Body of pancreas (tissue), 4 donors: ENCODE data around the gene TRMT1L. TPM values are rescaled to one million over a fixed set of nuclear protein-coding genes. Genes with fewer than 3 reads are reported as not detected.
A peak's percentile ranks its signal among the peaks of the same experiment; 100 is the strongest.

Experiments
- ATAC-seq: fragments of 150-250 bp; one replicate; pipeline ENCODE4 v1.9.1; 2016
- DNase-seq, 4 donors: peaks; one replicate each; pipeline ENCODE4 v3.0.0-alpha.2; 2019
- H3K27ac ChIP-seq, 4 donors: fragments of 200-600 bp; sonication (generic); 1 replicate in 3 of 4; 2 replicates in 1 of 4; pipeline versions ENCODE4 v1.5.1 to v1.6.1; 2016 to 2019; ENCODE audit warnings: mild to moderate bottlenecking in 1 of 4, mixed read lengths in 1 of 4, moderate library complexity in 1 of 4
- H3K27me3 ChIP-seq, 2 donors: fragments of 200-600 bp; sonication (generic); one replicate each; pipeline ENCODE4 v1.6.0; 2016; ENCODE audit warnings: mild to moderate bottlenecking in 1 of 2
- H3K36me3 ChIP-seq, 2 donors: fragments of 200-600 bp; sonication (generic); replicated peaks in 1 of 2; 2 replicates each; pipeline ENCODE4 v1.5.1; 2016; ENCODE audit warnings: low read depth in 2 of 2; ENCODE audit not compliant: insufficient read depth in 1 of 2
- H3K4me1 ChIP-seq: fragments of 200-600 bp; sonication (generic); one replicate; pipeline ENCODE4 v1.6.0; 2016
- H3K4me3 ChIP-seq, 2 donors: fragments of 200-600 bp; sonication (generic); 1 replicate in 1 of 2; 2 replicates in 1 of 2; pipeline ENCODE4 v1.5.1; 2016 to 2019
- H3K9me3 ChIP-seq, 3 donors: fragments of 200-600 bp; sonication (generic); 1 replicate in 2 of 3; 2 replicates in 1 of 3; pipeline ENCODE4 v1.5.1; 2016
- POLR2A ChIP-seq, 3 donors: fragments of 450-650 bp; IDR thresholded peaks; one replicate each; pipeline ENCODE4 v1.6.1; 2016; ENCODE audit warnings: antibody characterized with exemption in 3 of 3, mild to moderate bottlenecking in 2 of 3
- WGBS, 2 donors: methylation state at CpG; one replicate each; pipeline ENCODE4 v1.1.5; 2017; 5-methylcytosine and 5-hydroxymethylcytosine counted together
- intact Hi-C: fragments of 100-400 bp; cut with DNase I; formaldehyde crosslinking; loops from one replicate; pipeline ENCODE4 v1.15.1; 2023
- total RNA-seq, 2 donors: library from RNA; depleted of rRNA; stranded (reverse); fragments of >200 nt; gene quantifications; one replicate each; pipeline ENCODE4 v1.1.0, GENCODE V29; 2016
- TF ChIP-seq, protein P1 (sequence below), 7 experiments: fragments of 450-650 bp in 4 of 7; fragments of 200-600 bp in 3 of 7; sonication (generic) in 3 of 7; IDR thresholded peaks; one replicate each; pipeline ENCODE4 v1.5.1; 2016 to 2019; ENCODE audit warnings: antibody characterized with exemption in 7 of 7

TRMT1L gene
- total RNA-seq, 2 donors from 2014 or later, result 10.5 to 10.9 TPM

DNA sequence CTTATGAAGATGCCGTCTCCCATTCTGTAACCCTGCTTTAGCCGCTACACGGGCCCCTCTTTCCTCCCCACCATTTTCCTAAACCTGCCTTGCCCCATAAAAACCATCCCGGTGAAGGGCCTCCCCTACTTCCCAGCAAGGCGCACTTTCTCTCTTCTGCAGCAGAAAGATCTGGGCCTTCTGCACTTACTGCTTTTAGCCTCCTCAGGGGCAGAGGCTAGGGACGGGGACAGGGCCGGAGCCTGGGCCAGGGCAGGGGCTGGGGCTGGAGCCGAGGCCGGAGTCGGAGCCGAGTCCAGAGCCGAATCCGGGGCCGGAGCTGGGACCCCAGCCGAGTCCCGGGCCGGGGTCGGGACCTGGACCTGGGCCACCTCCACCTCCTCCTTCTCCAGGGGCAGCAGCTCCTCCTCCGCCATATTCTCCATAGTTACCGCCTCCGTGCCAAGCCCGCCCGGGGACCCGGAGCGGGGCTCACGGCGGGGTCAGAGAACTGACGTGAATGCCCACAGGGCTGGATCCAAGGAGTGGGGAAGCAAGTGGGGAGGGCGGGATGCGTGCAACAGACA lies 382 bp downstream of the TRMT1L start:
- Histone ChIP-seq H3K27ac (peak overlapping the region; percentile 98 to 100 (median 99)), H3K4me1 (peaks cover 33% of the 10 kb centered on the region), H3K27me3 (no peaks in the 10 kb centered on the region), H3K4me3 (peak overlapping the region; percentile 53 to 81), H3K36me3 (no peaks in the 10 kb centered on the region), H3K9me3 (no peaks in the 10 kb centered on the region)
- ATAC-seq (peak; percentile 46), DNase-seq (no peak)
- intact Hi-C loops, result no loop called here
- 0 to 1% methylated on average over 22 to 30 of the region's 30 CpGs for WGBS, 2 donors
- TF ChIP-seq, protein P1, sequence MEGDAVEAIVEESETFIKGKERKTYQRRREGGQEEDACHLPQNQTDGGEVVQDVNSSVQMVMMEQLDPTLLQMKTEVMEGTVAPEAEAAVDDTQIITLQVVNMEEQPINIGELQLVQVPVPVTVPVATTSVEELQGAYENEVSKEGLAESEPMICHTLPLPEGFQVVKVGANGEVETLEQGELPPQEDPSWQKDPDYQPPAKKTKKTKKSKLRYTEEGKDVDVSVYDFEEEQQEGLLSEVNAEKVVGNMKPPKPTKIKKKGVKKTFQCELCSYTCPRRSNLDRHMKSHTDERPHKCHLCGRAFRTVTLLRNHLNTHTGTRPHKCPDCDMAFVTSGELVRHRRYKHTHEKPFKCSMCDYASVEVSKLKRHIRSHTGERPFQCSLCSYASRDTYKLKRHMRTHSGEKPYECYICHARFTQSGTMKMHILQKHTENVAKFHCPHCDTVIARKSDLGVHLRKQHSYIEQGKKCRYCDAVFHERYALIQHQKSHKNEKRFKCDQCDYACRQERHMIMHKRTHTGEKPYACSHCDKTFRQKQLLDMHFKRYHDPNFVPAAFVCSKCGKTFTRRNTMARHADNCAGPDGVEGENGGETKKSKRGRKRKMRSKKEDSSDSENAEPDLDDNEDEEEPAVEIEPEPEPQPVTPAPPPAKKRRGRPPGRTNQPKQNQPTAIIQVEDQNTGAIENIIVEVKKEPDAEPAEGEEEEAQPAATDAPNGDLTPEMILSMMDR (IDR thresholded peaks at IDR 0.05), result no peak
- TF ChIP-seq POLR2A (IDR thresholded peaks at IDR 0.05), result no peak

DNA sequence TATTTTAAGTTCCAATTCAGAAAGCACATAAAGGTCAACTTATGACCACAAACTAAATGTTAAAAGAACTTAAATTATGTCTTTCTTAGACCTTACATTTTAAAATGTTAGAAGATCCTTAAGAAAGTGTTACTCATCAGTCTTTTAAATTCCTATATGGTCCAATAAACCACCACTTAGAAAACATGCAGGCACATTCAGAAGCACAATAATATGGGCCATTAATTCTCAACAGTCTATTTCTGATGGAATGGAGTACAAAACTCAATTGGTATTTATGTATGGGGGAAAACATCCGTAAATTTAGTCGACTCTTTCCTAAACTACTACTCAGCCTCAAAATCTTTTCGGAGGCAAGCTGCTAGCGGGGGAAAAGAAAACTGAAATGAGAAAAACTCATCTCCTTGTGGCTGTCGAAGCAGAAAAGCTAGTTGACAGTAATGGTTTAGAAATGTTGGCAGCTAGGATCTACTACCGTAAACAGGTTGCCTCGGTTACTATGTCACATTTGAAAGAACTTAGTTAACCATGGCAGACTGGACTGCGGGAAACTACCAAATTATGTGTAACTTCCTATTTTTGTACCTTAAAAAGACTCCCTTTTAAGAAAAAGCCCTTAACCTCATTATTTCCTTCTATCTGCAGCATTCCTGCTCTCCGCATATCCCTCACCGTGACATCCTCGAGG lies 1.0 kb downstream of the TRMT1L start:
- Histone ChIP-seq H3K9me3 (no peaks in the 10 kb centered on the region), H3K27me3 (no peaks in the 10 kb centered on the region), H3K4me1 (peaks cover 33% of the 10 kb centered on the region), H3K27ac (peak overlapping the region; percentile 98 to 100 (median 99)), H3K36me3 (no peaks in the 10 kb centered on the region), H3K4me3 (peak overlapping the region; percentile 53 to 81)
- DNase-seq (peak in 1 of 4 donors; percentile 5), ATAC-seq (no peak)
- intact Hi-C loops, result no loop called here
- TF ChIP-seq, protein P1 (IDR thresholded peaks at IDR 0.05), result no peak
- no peak for TF ChIP-seq POLR2A (IDR thresholded peaks at IDR 0.05)
- WGBS, 2 donors, result 6 to 7% methylated on average over 11 of the region's 11 CpGs

DNA sequence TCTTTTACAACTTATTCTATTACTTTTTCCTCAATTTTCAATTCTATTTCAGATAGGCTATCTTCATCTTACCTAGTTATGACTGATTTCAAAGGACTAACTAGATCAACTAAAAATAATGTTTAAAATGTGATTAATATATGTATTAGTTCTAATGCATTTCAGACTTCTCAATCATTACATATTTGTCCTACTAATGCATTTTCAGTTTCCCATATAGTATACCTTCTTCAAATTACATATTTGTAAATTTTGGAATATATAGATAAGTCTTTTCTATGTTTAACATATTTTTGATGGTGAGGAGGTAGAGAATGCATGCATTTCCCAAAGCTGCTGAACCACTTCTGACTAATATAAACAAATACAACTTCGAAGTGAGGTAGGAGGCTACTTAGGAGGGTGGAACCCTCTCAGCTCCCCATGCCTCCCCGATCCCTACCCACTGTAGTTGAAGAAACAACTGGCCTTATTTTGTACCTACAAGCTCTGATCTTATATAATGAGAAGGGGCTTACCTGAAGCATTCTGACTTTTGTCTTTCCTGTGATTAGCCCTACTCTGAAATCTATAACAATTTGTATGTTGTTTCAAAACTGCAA lies 1.7 kb downstream of the TRMT1L start:
- DNase-seq, result no peak
- Histone ChIP-seq H3K27me3 (no peaks in the 10 kb centered on the region), H3K36me3 (peaks cover 0 to under 1% of the 10 kb centered on the region in 2 donors), H3K27ac (peak overlapping the region in 1 of 4 donors; percentile 100), H3K9me3 (no peaks in the 10 kb centered on the region), H3K4me3 (no peak overlapping the region), H3K4me1 (peaks cover 33% of the 10 kb centered on the region)
- no peak for ATAC-seq
- WGBS, 2 donors, result 18 to 22% methylated on average over 2 of the region's 2 CpGs
- TF ChIP-seq, protein P1 (IDR thresholded peaks at IDR 0.05), result no peak
- TF ChIP-seq POLR2A (IDR thresholded peaks at IDR 0.05), result no peak
- intact Hi-C loops, result no loop called here

DNA sequence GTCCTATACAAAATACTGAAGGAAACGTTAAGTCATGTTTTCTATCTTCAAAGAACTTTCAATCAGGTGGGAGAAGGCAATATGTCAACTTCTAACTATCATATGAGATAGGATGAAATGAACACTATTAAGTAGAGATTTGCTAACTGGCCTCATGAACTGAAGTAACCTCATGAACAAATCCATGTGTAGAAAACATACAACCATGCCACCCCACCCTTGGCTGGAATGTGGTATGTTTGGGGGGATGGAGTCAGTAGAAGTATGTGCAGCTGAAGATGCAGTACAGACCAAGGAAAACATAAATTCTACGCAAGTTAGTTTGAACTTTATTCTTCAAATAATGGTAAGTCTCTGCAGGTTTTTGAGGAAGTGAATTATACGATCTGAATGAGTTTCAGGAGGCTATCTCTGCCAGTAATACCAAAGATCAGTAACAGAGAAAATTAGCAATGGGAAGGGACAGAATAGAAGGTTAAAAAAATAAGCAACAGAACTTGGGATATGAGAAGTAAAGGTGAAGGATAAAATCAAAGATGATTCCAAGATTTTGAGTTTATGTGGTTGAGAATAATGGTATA lies 4.5 kb downstream of the TRMT1L start:
- TF ChIP-seq, protein P1 (IDR thresholded peaks at IDR 0.05), result no peak
- TF ChIP-seq POLR2A (IDR thresholded peaks at IDR 0.05), result no peak
- Histone ChIP-seq H3K4me1 (peaks cover 21% of the 10 kb centered on the region), H3K36me3 (peaks cover 0 to 5% of the 10 kb centered on the region in 2 donors), H3K27me3 (no peaks in the 10 kb centered on the region), H3K4me3 (no peak overlapping the region), H3K9me3 (no peaks in the 10 kb centered on the region), H3K27ac (no peak overlapping the region)
- intact Hi-C loops, result no loop called here
- 84 to 85% methylated on average over 3 of the region's 3 CpGs for WGBS, 2 donors
- ATAC-seq, result no peak
- no peak for DNase-seq
